Activated T-helper 9 cell treated with anti-CD3 and anti-CD28 coated beads, Interleukin-2, amount 50 U/mL, for 16 hours (primary cell): ENCODE data around the gene TRAPPC2L.
"Not testable (repeated sequence)": the region's sequence is repeated elsewhere in the genome, so short reads cannot be mapped to it uniquely, and the experiment has no call there.

ENCODE experiments used
- DNase-seq: peaks from one replicate; pipeline ENCODE4 v3.0.0-alpha.2; 2020; ENCODE audit warnings: low read depth

TRAPPC2L gene

GRCh38 chr16:88878356-88878755, 21.4 kb downstream of the TRAPPC2L start:
- no peak for DNase-seq

- DNase-seq, result no peak
Observed at GRCh38 chr16:88878967-88879787, 22.2 kb downstream of the TRAPPC2L start.

GRCh38 chr16:88879788-88880055, 22.8 kb downstream of the TRAPPC2L start:
- DNase-seq, result no peak

GRCh38 chr16:88880226-88881006, 23.5 kb downstream of the TRAPPC2L start:
- no peak for DNase-seq

DNA sequence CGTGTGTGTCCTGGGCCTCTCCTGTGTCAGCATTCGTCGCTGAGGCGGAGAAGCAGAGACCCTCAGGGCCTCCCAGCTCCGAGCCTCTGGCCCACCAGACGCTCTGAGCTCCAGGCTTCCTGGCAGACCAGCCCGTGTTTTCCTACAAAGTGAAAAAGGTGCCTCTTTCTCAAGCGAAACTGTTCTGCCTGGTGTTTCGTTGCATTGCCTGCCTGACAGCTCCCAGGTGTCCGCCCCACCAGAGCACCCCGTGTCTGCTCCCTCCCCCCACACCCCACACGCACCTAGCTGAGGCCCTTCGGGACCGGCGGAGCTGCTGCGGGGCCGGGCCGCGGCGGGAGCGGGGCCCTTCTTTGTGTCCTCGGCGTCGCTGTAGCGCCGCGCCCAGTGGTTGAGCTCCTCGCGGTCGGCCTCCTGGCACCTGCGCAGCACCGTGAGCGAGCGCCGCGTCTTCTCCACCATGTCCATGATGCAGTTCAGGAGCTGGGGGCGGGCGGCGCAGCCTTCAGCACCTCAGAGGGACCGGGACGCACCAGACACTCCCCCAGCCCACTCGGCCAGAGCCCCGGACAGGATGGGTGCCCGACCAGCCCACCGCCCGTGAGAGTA, 24.2 kb downstream of the TRAPPC2L start:
- no peak for DNase-seq

DNA sequence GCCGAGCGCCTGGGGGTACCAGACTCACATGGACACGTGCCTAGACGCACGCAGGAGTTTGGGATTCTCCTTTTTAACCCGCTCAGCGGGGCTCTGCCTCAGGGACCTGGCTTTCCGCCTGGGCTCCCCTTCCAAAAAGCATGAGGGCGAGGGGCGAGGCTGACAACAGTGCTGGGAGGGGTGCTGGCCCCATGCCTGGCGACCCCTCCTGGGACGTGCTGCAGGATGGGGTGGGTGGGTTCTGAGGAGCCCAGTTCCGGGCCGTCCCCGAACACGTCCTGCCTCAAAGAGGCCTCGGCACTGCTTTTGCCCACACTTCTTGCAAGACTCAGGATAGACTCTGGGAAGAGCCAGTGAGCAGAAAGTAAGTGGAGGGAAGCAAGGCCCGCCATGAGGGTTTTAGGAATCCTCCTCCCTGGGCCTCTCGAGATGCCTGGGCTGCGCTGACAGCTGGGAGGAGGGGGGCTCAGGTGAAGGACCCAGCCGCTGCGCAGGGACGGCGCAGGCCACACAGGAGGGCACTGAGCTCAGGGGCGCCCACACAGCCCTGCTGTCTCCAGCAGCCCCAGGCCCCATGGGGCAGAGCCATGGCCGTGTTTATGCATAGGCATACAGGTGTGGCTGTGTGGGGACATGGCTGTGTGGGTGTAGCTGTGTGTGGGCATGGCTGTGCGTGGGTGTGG, 24.9 kb downstream of the TRAPPC2L start:
- no peak for DNase-seq

DNA sequence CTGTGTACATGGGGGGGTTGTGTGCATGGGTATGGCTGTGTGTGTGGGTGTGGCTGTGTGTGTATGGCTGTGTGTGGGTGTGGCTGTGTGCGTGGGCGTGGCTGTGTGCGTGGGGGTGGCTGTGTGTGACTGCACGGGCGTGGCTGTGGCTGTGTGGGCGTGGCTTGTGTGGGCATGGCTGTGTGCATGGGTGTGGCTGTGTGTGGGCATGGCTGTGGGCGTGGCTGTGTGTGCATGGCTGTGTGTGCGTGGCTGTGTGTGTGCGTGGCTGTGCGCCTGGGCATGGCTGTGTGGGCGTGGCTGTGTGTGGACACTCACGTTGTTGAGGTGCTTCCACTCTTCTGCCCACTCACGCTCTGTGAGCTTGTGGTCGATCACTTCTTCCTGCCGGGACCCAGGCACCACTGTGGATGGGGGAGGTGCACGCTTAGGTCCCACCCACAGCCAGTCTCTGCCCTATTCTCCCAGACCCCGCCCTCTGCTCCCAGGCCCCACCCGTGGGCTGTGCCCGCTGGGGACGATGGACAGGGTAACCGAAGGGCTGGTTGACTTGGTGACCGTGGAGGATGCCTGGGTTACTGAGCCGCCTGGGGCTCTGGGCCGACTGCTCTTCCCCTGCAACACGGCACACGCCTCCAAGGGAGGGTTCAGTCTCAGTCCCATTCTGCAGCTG, 25.6 kb downstream of the TRAPPC2L start:
- no peak for DNase-seq

DNA sequence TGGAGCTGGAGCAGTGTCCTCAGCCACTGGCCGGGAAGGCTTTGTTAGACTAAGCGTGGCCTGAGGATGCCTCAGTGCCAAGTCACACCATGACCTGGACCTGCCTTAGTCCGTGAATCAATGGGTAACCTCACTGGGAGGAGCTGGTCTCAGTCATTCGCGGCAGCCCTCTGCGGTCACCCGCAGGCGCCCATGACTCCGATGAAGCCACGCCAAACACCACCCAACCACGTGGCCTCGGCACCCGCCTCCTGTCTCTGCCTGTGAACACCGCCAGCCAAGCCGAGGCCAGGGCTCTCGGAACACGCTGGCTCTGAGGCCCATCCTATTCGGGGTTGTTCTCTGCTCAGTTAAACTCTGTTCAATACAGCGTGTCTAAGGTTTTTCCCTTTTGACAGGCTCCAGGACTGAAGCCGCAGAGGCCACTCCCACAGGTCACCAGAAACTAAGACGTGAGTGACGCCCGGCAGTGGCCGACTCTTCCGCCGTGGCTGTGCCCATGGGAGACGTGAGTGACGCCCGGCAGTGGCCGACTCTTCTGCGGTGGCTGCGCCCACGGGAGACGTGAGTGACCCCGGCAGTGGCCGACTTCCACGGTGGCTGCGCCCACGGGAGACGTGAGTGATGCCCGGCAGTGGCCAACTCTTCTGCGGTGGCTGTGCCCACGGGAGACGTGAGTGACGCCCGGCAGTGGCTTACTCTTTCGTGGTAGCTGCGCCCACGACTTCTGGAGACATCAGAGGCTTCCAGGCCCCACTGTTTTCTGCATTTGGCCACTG, 26.4 kb downstream of the TRAPPC2L start:
- DNase-seq, result no peak

DNA sequence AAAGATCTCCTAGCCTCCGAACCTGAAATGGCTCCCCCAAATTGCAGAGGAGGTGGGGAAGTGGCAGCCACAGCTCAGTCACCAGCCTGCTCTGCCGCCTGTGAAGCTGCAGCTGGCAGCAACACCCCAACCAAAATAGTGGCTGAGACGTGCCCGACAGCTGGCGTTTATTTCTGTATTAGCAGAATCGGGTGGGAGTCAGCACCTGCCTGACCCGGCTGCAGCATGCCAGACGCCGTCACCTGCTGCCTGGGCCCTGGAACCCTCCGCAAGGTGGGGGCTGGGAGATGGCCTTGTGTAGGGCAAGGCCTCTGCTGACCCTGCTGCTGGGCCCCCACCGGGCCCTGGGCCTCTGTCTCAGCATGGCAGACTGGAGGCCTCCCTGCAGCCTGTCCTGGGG, 27.0 kb downstream of the TRAPPC2L start:
- no peak for DNase-seq

- DNase-seq, result no peak
Observed at GRCh38 chr16:88884569-88885271, 27.8 kb downstream of the TRAPPC2L start.

- DNase-seq, result no peak
Observed at GRCh38 chr16:88885693-88886280, 28.9 kb downstream of the TRAPPC2L start.

DNA sequence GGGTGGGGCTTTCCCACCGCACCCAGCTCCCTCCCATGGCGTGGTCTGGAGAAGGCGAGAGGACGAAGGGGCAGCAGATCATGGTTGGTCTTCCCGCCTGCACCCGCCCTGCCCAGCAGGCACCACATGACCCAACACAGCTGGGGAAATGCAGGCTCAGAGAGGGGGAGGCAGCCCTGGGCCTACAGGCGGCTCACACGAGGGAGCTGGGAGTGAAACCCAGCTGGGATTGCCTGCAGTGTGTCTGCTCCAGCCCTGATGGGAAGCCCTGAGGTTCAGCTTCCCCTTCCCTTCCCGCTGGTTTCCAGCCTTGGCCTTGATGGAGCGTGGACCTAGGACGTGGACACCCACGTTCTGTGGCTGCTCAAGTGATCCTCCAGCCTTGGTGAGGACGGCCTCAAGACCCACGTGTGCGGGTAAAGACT, 29.5 kb downstream of the TRAPPC2L start:
- no peak for DNase-seq

DNA sequence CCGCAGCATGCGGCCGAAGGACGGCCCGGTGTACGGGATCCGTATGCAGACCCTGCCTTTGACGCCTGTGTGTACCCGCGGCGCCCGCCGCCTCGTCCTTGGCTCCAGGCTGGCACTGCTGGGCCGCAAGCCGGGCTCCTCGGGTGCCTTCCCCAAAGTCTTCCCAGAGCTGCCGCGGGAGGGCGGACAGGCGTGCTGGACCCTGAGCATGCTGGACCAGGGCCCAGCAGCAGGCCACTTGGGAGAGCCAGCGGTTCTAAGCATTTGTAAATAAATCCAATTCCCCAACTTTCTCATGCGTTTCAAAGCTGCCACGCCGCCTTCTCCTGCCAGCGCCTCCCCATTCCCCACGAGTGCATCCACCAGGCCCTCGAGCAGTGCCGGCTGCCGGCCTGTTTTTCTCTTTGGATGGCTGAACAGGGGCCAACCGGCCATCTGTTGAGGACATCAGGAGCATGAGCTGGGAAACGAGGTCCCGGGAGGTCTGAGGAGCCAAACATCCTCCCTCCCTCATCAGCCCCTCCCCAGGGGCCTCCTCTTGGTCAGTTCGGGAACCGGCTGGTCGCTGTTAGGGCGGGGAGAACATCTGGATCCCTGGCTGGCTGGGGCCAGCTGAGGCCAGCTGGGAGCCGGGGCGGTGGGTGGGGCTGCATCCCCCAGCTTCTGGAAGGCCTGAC, 30.1 kb downstream of the TRAPPC2L start:
- DNase-seq, result no peak

GRCh38 chr16:88888057-88888456, 31.1 kb downstream of the TRAPPC2L start:
- no peak for DNase-seq

GRCh38 chr16:88888461-88889387, 31.8 kb downstream of the TRAPPC2L start:
- no peak for DNase-seq

- not testable (repeated sequence) for DNase-seq
Observed at GRCh38 chr16:88889702-88890352, 32.9 kb downstream of the TRAPPC2L start.

DNA sequence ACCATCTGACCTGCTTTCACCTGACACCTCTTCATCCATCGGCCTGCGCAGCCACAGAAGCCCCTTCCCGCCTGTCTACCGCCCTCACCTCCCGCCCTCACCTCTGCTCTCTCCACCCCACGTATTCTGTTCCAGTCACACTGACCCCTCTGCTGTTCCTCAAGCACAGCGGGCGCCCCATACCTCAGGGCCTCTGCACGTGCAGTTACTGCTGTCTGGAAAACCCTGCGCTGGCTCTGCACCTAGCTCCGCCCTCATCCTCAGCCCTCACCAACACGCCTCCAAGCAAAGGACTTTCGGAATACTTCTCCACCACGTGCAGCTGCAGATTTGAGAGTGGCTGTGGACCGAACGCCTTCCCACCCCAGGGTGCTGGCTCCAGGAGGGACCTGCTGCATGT, 34.2 kb downstream of the TRAPPC2L start:
- no peak for DNase-seq

- no peak for DNase-seq
Observed at GRCh38 chr16:88892065-88892464, 35.1 kb downstream of the TRAPPC2L start.
